H1 (cell line): ENCODE measurements around the gene PDCD5. TPM values are rescaled to one million over a fixed set of nuclear protein-coding genes. Genes with fewer than 3 reads are reported as not detected.

Source experiments
- BACH1 ChIP-seq: IDR thresholded peaks from 2 replicates; pipeline ENCODE4 v1.6.1; 2012; ENCODE audit warnings: low read length, improper control_type of control experiment
- CEBPB ChIP-seq: IDR thresholded peaks from 2 replicates; pipeline ENCODE4 v1.6.1; 2012; ENCODE audit warnings: low read depth, low read length
- JUN ChIP-seq: IDR thresholded peaks from 2 replicates; pipeline ENCODE4 v1.6.1; 2011; ENCODE audit warnings: low read depth, mild to moderate bottlenecking, improper control_type of control experiment, low read length
- POLR2A ChIP-seq, 2 experiments: IDR thresholded peaks; 1 replicate in 1 of 2; 2 replicates in 1 of 2; pipeline ENCODE4 v1.6.1; 2011; ENCODE audit warnings: low read depth in 2 of 2, low read length in 2 of 2, mild to moderate bottlenecking in 2 of 2; ENCODE audit errors: control extremely low read depth in 1 of 2
- RAD21 ChIP-seq, 2 experiments: IDR thresholded peaks in 1 of 2; conservative IDR thresholded peaks in 1 of 2; 2 replicates each; pipeline ENCODE4 v1.6.1; 2011; ENCODE audit warnings: low read depth in 2 of 2, low read length in 2 of 2, improper control_type of control experiment in 1 of 2, inconsistent platforms in 1 of 2, mild to moderate bottlenecking in 1 of 2, moderate library complexity in 1 of 2
- RBBP5 ChIP-seq: IDR thresholded peaks from 2 replicates; pipeline ENCODE4 v1.7.1; 2012; ENCODE audit warnings: low read depth, mild to moderate bottlenecking, inconsistent platforms, low read length, moderate library complexity, borderline replicate concordance
- RXRA ChIP-seq: IDR thresholded peaks from 2 replicates; pipeline ENCODE4 v1.6.1; 2011; ENCODE audit warnings: low read depth, mild to moderate bottlenecking, low read length, moderate library complexity; ENCODE audit not compliant: insufficient read depth
- SIX5 ChIP-seq: IDR thresholded peaks from 2 replicates; pipeline ENCODE4 v1.6.1; 2011; ENCODE audit warnings: mild to moderate bottlenecking, low read depth, low read length
- polyA plus RNA-seq, 7 experiments: library from polyadenylated mRNA; depleted of rRNA in 3 of 7; stranded (reverse) in 5 of 7; unstranded in 2 of 7; fragments of >200 nt in 5 of 7; fragments of 200-250 nt in 2 of 7; gene quantifications; 1 replicate in 5 of 7; 2 replicates in 1 of 7; 4 replicates in 1 of 7; pipeline versions ENCODE4 v1.2.1 to v1.2.3, GENCODE V29; 2011 to 2013; ENCODE audit warnings: missing spikeins in 2 of 7, mixed read lengths in 2 of 7
- total RNA-seq: library from RNA; stranded (reverse); fragmentation: NEBNext Ultra II Directional; extraction: Animal tissue kit (Norgen Biotek cat#: 25700); gene quantifications from 2 replicates; pipeline ENCODE4 v1.2.1, GENCODE V29; 2021
- TF ChIP-seq, protein P1 (sequence below): fragments of 300-600 bp; sonication (generic); IDR thresholded peaks from 2 replicates; pipeline ENCODE4 v1.7.1; 2012; ENCODE audit warnings: low read length, moderate library complexity, mild to moderate bottlenecking, inconsistent platforms; ENCODE audit not compliant: insufficient replicate concordance
- TF ChIP-seq, protein P2 (sequence below): IDR thresholded peaks from 2 replicates; pipeline ENCODE4 v1.6.1; 2011; ENCODE audit warnings: low read length, improper control_type of control experiment

Gene PDCD5
- total and polyA plus RNA-seq, 2 of the 8 experiments (the other 6 are each of a cell fraction or from before 2014, with no cell fraction given), result 43.2 to 98.8 TPM

DNA sequence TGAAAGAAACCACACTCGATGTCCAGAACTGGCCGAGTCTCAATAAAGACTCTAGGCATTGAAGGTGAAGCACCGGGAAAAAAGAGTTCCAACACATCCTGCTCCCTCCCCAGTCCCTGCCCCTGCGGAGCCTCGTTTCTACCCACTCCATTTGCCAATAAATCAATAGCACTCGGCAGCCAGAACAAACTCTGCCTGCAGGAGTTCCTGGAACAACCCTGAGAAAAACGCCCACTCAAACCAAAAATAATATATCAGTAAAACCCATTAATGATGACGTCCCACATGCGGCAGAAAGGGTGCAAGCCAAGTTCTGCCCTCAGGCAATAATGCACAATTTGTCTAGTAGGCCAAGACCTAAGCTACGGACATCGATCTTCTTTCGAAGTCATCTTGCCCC lies 41.0 kb downstream of the PDCD5 start (continued):
- TF ChIP-seq, protein P1, sequence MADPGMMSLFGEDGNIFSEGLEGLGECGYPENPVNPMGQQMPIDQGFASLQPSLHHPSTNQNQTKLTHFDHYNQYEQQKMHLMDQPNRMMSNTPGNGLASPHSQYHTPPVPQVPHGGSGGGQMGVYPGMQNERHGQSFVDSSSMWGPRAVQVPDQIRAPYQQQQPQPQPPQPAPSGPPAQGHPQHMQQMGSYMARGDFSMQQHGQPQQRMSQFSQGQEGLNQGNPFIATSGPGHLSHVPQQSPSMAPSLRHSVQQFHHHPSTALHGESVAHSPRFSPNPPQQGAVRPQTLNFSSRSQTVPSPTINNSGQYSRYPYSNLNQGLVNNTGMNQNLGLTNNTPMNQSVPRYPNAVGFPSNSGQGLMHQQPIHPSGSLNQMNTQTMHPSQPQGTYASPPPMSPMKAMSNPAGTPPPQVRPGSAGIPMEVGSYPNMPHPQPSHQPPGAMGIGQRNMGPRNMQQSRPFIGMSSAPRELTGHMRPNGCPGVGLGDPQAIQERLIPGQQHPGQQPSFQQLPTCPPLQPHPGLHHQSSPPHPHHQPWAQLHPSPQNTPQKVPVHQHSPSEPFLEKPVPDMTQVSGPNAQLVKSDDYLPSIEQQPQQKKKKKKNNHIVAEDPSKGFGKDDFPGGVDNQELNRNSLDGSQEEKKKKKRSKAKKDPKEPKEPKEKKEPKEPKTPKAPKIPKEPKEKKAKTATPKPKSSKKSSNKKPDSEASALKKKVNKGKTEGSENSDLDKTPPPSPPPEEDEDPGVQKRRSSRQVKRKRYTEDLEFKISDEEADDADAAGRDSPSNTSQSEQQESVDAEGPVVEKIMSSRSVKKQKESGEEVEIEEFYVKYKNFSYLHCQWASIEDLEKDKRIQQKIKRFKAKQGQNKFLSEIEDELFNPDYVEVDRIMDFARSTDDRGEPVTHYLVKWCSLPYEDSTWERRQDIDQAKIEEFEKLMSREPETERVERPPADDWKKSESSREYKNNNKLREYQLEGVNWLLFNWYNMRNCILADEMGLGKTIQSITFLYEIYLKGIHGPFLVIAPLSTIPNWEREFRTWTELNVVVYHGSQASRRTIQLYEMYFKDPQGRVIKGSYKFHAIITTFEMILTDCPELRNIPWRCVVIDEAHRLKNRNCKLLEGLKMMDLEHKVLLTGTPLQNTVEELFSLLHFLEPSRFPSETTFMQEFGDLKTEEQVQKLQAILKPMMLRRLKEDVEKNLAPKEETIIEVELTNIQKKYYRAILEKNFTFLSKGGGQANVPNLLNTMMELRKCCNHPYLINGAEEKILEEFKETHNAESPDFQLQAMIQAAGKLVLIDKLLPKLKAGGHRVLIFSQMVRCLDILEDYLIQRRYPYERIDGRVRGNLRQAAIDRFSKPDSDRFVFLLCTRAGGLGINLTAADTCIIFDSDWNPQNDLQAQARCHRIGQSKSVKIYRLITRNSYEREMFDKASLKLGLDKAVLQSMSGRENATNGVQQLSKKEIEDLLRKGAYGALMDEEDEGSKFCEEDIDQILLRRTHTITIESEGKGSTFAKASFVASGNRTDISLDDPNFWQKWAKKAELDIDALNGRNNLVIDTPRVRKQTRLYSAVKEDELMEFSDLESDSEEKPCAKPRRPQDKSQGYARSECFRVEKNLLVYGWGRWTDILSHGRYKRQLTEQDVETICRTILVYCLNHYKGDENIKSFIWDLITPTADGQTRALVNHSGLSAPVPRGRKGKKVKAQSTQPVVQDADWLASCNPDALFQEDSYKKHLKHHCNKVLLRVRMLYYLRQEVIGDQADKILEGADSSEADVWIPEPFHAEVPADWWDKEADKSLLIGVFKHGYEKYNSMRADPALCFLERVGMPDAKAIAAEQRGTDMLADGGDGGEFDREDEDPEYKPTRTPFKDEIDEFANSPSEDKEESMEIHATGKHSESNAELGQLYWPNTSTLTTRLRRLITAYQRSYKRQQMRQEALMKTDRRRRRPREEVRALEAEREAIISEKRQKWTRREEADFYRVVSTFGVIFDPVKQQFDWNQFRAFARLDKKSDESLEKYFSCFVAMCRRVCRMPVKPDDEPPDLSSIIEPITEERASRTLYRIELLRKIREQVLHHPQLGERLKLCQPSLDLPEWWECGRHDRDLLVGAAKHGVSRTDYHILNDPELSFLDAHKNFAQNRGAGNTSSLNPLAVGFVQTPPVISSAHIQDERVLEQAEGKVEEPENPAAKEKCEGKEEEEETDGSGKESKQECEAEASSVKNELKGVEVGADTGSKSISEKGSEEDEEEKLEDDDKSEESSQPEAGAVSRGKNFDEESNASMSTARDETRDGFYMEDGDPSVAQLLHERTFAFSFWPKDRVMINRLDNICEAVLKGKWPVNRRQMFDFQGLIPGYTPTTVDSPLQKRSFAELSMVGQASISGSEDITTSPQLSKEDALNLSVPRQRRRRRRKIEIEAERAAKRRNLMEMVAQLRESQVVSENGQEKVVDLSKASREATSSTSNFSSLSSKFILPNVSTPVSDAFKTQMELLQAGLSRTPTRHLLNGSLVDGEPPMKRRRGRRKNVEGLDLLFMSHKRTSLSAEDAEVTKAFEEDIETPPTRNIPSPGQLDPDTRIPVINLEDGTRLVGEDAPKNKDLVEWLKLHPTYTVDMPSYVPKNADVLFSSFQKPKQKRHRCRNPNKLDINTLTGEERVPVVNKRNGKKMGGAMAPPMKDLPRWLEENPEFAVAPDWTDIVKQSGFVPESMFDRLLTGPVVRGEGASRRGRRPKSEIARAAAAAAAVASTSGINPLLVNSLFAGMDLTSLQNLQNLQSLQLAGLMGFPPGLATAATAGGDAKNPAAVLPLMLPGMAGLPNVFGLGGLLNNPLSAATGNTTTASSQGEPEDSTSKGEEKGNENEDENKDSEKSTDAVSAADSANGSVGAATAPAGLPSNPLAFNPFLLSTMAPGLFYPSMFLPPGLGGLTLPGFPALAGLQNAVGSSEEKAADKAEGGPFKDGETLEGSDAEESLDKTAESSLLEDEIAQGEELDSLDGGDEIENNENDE, result no peak
- TF ChIP-seq RXRA (no peak), CEBPB (no peak), BACH1 (no peak), RBBP5 (no peak), JUN (no peak), POLR2A (IDR thresholded peaks at IDR 0.05; ENCODE audit: control extremely low read depth in 1 of 2, low read depth in 2 of 2, low read length in 2 of 2) (no peak), SIX5 (no peak), RAD21 (IDR thresholded peaks at IDR 0.05 in 1 of 2, conservative IDR thresholded peaks at IDR 0.05 in 1 of 2; ENCODE audit: low read depth in 2 of 2, low read length in 2 of 2) (no peak)
- TF ChIP-seq, protein P2, sequence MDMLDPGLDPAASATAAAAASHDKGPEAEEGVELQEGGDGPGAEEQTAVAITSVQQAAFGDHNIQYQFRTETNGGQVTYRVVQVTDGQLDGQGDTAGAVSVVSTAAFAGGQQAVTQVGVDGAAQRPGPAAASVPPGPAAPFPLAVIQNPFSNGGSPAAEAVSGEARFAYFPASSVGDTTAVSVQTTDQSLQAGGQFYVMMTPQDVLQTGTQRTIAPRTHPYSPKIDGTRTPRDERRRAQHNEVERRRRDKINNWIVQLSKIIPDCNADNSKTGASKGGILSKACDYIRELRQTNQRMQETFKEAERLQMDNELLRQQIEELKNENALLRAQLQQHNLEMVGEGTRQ, result no peak
